K562 (cell line): Measurements from ENCODE around the gene ECI2. TPM values are rescaled to one million over a fixed set of nuclear protein-coding genes. Genes with fewer than 3 reads are reported as not detected.

Source experiments
- CBX3 ChIP-seq, 2 experiments: IDR thresholded peaks; 1 replicate in 1 of 2; 2 replicates in 1 of 2; pipeline ENCODE4 v1.6.1; 2012; ENCODE audit warnings: inconsistent platforms in 2 of 2, low read length in 2 of 2, borderline replicate concordance in 1 of 2, control low read depth in 1 of 2
- HDAC3 ChIP-seq: fragments of 450-650 bp; IDR thresholded peaks from 2 replicates; pipeline ENCODE4 v1.6.1; 2018; ENCODE audit warnings: borderline replicate concordance, mild to moderate bottlenecking, moderate library complexity; ENCODE audit not compliant: partially characterized antibody
- NR4A1 ChIP-seq, 2 experiments: fragments of 250-450 bp in 1 of 2; fragments of 450-650 bp in 1 of 2; sonication (Bioruptor Pico) in 1 of 2; IDR thresholded peaks; 2 replicates each; pipeline versions ENCODE4 v1.4.0 to v1.6.1; 2016 to 2020; ENCODE audit warnings: mild to moderate bottlenecking in 2 of 2, missing compliant biosample characterization in 1 of 2, missing genetic modification characterization in 1 of 2, moderate library complexity in 1 of 2
- OTX1 ChIP-seq: fragments of 450-650 bp; formaldehyde crosslinking; IDR thresholded peaks from 2 replicates; pipeline ENCODE4 v1.4.0; 2022; ENCODE audit warnings: mild to moderate bottlenecking
- RNF219 ChIP-seq: fragments of 250-450 bp; sonication (Bioruptor Pico); IDR thresholded peaks from 2 replicates; pipeline ENCODE4 v1.5.0; 2022; ENCODE audit warnings: mild to moderate bottlenecking
- TEAD4 ChIP-seq, 2 experiments: sonication (generic) in 1 of 2; formaldehyde crosslinking in 1 of 2; IDR thresholded peaks; 2 replicates each; pipeline versions ENCODE4 v1.6.1 to v1.8.0; 2012 to 2022; ENCODE audit warnings: borderline replicate concordance in 1 of 2, inconsistent platforms in 1 of 2, low read length in 1 of 2, mild to moderate bottlenecking in 1 of 2, missing genetic modification reagents in 1 of 2
- ZNF232 ChIP-seq: sonication (generic); formaldehyde crosslinking; IDR thresholded peaks from 2 replicates; pipeline ENCODE4 v1.8.0; 2022; ENCODE audit warnings: mild to moderate bottlenecking, missing genetic modification reagents
- ZNF354B ChIP-seq: fragments of 250-450 bp; sonication (Bioruptor Pico); IDR thresholded peaks from 2 replicates; pipeline ENCODE4 v1.4.0; 2020
- polyA plus RNA-seq, 8 experiments: library from polyadenylated mRNA; depleted of rRNA in 4 of 8; stranded (reverse) in 5 of 8; unstranded in 3 of 8; fragments of >200 nt; fragmentation: Nextera tagmentation in 2 of 8; fragmentation: Illumina TruSeq in 1 of 8; extraction: Ambion mirVana in 2 of 8; extraction: Trizol in 1 of 8; gene quantifications; 2 replicates each; pipeline versions ENCODE4 v1.2.1 to v1.2.3, GENCODE V29; 2011 to 2014; ENCODE audit warnings: inconsistent platforms in 1 of 8, missing spikeins in 1 of 8
- total RNA-seq, 7 experiments: library from RNA; depleted of rRNA in 6 of 7; stranded (reverse); fragments of >200 nt in 6 of 7; fragmentation: Illumina TruSeq in 2 of 7; extraction: Trizol in 2 of 7; gene quantifications; 2 replicates each; pipeline versions ENCODE4 v1.2.1 to v1.2.3, GENCODE V29; 2011 to 2021; ENCODE audit warnings: low replicate concordance in 1 of 7
- TF ChIP-seq, protein P1 (sequence below): fragments of 450-650 bp; formaldehyde crosslinking; IDR thresholded peaks from 2 replicates; pipeline ENCODE4 v1.4.0; 2020; ENCODE audit warnings: mild to moderate bottlenecking

Gene ECI2
- total and polyA plus RNA-seq, 9 of the 15 experiments (the other 6 are each of a cell fraction or from before 2014, with no cell fraction given): 80.7 to 377 (median 142) TPM

GRCh38 chr6:4101298-4101697, 34.1 kb downstream of the ECI2 start (continued):
- no peak for TF ChIP-seq ZNF354B (CRISPR knock-in tag)
- TF ChIP-seq OTX1 (CRISPR knock-in tag): no peak
- TF ChIP-seq TEAD4 (IDR thresholded peaks at IDR 0.05; ENCODE audit: low read length): no peak
- no peak for TF ChIP-seq TEAD4 (CRISPR knock-in tag; IDR thresholded peaks at IDR 0.05; ENCODE audit: borderline replicate concordance)
- TF ChIP-seq ZNF232 (CRISPR knock-in tag): no peak
- no peak for TF ChIP-seq RNF219 (CRISPR knock-in tag)
- no peak for TF ChIP-seq HDAC3
- TF ChIP-seq, protein P1, sequence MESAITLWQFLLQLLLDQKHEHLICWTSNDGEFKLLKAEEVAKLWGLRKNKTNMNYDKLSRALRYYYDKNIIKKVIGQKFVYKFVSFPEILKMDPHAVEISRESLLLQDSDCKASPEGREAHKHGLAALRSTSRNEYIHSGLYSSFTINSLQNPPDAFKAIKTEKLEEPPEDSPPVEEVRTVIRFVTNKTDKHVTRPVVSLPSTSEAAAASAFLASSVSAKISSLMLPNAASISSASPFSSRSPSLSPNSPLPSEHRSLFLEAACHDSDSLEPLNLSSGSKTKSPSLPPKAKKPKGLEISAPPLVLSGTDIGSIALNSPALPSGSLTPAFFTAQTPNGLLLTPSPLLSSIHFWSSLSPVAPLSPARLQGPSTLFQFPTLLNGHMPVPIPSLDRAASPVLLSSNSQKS: no peak
- TF ChIP-seq CBX3 (IDR thresholded peaks at IDR 0.05; ENCODE audit: borderline replicate concordance in 1 of 2, low read length in 2 of 2): no peak
- TF ChIP-seq NR4A1 (CRISPR knock-in tag; IDR thresholded peaks at IDR 0.05): no peak
- no peak for TF ChIP-seq NR4A1 (tag; IDR thresholded peaks at IDR 0.05)
